Liver (tissue), 9 donors: ENCODE results near the gene MAGEB17. TPM values are rescaled to one million over a fixed set of nuclear protein-coding genes. Genes with fewer than 3 reads are reported as not detected.
"Not testable (repeated sequence)": the region's sequence is repeated elsewhere in the genome, so short reads cannot be mapped to it uniquely, and the experiment has no call there.

ENCODE experiments used
- DNase-seq: peaks from one replicate; pipeline ENCODE4 v3.0.0-alpha.2; 2017; ENCODE audit warnings: low spot score
- H3K27ac ChIP-seq, 2 donors: one replicate each; pipeline ENCODE4 v1.7.0; 2013; ENCODE audit warnings: inconsistent platforms in 2 of 2, low read length in 2 of 2, control low read depth in 1 of 2, low read depth in 1 of 2, mild to moderate bottlenecking in 1 of 2
- H3K27me3 ChIP-seq, 4 donors: one replicate each; pipeline versions ENCODE4 v1.6.1 to v1.7.0; 2013; ENCODE audit warnings: low read length in 3 of 4, inconsistent platforms in 1 of 4, mild to moderate bottlenecking in 1 of 4, moderate library complexity in 1 of 4; ENCODE audit not compliant: control insufficient read depth in 4 of 4, insufficient read depth in 4 of 4
- H3K36me3 ChIP-seq, 4 donors: one replicate each; pipeline versions ENCODE4 v1.6.1 to v1.7.0; 2013; ENCODE audit warnings: low read length in 3 of 4, mild to moderate bottlenecking in 3 of 4, low read depth in 1 of 4, moderate library complexity in 1 of 4; ENCODE audit not compliant: control insufficient read depth in 4 of 4, insufficient read depth in 3 of 4
- H3K4me1 ChIP-seq, 4 donors: one replicate each; pipeline versions ENCODE4 v1.6.1 to v1.7.0; 2013; ENCODE audit warnings: low read length in 3 of 4, mild to moderate bottlenecking in 3 of 4, moderate library complexity in 1 of 4; ENCODE audit not compliant: control insufficient read depth in 4 of 4, insufficient read depth in 4 of 4
- H3K4me3 ChIP-seq, 3 donors: one replicate each; pipeline versions ENCODE4 v1.6.1 to v1.7.0; 2013; ENCODE audit warnings: low read length in 3 of 3, control low read depth in 1 of 3, low read depth in 1 of 3, mild to moderate bottlenecking in 1 of 3
- H3K9ac ChIP-seq, 2 donors: one replicate each; pipeline ENCODE4 v1.7.0; 2013; ENCODE audit warnings: low read length in 2 of 2, mild to moderate bottlenecking in 2 of 2, moderate library complexity in 2 of 2, control low read depth in 1 of 2, low read depth in 1 of 2
- H3K9me3 ChIP-seq, 4 donors: one replicate each; pipeline versions ENCODE4 v1.6.1 to v1.7.0; 2013; ENCODE audit warnings: low read length in 3 of 4; ENCODE audit not compliant: control insufficient read depth in 4 of 4
- ATF3 ChIP-seq: IDR thresholded peaks from 2 replicates; pipeline ENCODE4 v1.6.1; 2016; ENCODE audit warnings: antibody characterized with exemption
- FOXA1 ChIP-seq: IDR thresholded peaks from 2 replicates; pipeline ENCODE4 v1.6.1; 2016; ENCODE audit warnings: antibody characterized with exemption
- GABPA ChIP-seq, 2 donors: IDR thresholded peaks in 1 of 2; conservative IDR thresholded peaks in 1 of 2; 2 replicates each; pipeline ENCODE4 v1.6.1; 2016; ENCODE audit warnings: antibody characterized with exemption in 2 of 2, mild to moderate bottlenecking in 1 of 2, moderate library complexity in 1 of 2
- HNF4G ChIP-seq: IDR thresholded peaks from 2 replicates; pipeline ENCODE4 v1.6.1; 2016; ENCODE audit warnings: antibody characterized with exemption
- JUND ChIP-seq, 2 donors: IDR thresholded peaks; 2 replicates each; pipeline ENCODE4 v1.6.1; 2016; ENCODE audit warnings: antibody characterized with exemption in 2 of 2
- NR2F2 ChIP-seq: IDR thresholded peaks from 2 replicates; pipeline ENCODE4 v1.6.1; 2016; ENCODE audit warnings: antibody characterized with exemption
- RAD21 ChIP-seq, 2 donors: IDR thresholded peaks; 2 replicates each; pipeline ENCODE4 v1.6.1; 2016; ENCODE audit warnings: antibody characterized with exemption in 2 of 2, mild to moderate bottlenecking in 2 of 2
- SP1 ChIP-seq: IDR thresholded peaks from 2 replicates; pipeline ENCODE4 v1.6.1; 2018; ENCODE audit warnings: antibody characterized with exemption, mild to moderate bottlenecking
- TAF1 ChIP-seq: conservative IDR thresholded peaks from 2 replicates; pipeline ENCODE4 v1.6.1; 2016; ENCODE audit warnings: antibody characterized with exemption, mild to moderate bottlenecking
- YY1 ChIP-seq: IDR thresholded peaks from 2 replicates; pipeline ENCODE4 v1.6.1; 2016; ENCODE audit warnings: antibody characterized with exemption, mild to moderate bottlenecking
- WGBS: extraction: QIAGEN DNeasy Blood & Tissue Kit; methylation state at CpG from one replicate; pipeline ENCODE4 v1.1.7; 2013; 5-methylcytosine and 5-hydroxymethylcytosine counted together
- polyA plus RNA-seq, 2 donors: library from polyadenylated mRNA; stranded (reverse) in 1 of 2; unstranded in 1 of 2; fragments of 200-250 nt in 1 of 2; fragments of >200 nt in 1 of 2; fragmentation: Nextera tagmentation in 1 of 2; extraction: Ambion mirVana in 1 of 2; gene quantifications; one replicate each; pipeline versions ENCODE4 v1.2.1 to v1.2.3, GENCODE V29; 2013 to 2015
- total RNA-seq, 2 donors: library from RNA; depleted of rRNA; stranded (reverse); fragments of >200 nt; gene quantifications; one replicate each; pipeline ENCODE4 v1.2.3, GENCODE V29; 2014
- TF ChIP-seq, protein P1 (sequence below): IDR thresholded peaks from 2 replicates; pipeline ENCODE4 v1.6.1; 2016; ENCODE audit warnings: antibody characterized with exemption, mild to moderate bottlenecking
- donor health status: healthy.
- donor health status: healthy.
- donor health status: healthy.
- donor health status: healthy.
- donor health status: healthy.

MAGEB17 gene
- total and polyA plus RNA-seq, 4 donors, result not detected

DNA sequence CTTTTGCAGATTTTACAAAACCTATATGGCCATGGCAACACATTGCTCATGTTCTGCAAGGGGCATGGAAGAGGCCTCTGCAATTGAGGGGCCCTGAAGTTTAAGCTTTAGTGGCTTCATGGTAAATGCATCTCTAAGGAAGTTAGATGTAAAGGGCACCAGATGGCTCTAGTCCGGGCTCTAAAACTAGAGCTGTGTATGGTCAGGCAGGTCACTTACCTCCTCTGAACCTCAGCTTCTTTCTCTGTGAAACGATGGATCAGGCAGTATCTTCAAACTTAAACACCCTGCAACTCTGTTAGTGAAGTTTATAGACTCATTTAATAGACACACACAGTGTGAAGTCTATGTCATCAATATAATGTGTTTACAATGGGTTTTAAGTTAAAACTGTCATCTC lies 10.0 kb downstream of the MAGEB17 start:
- Histone ChIP-seq H3K9me3 (no peaks in the 10 kb centered on the region), H3K27me3 (no peaks in the 10 kb centered on the region), H3K9ac (no peak overlapping the region), H3K27ac (no peak overlapping the region), H3K4me1 (no peaks in the 10 kb centered on the region), H3K4me3 (no peak overlapping the region), H3K36me3 (no peaks in the 10 kb centered on the region)
- DNase-seq, result no peak
- 54% methylated on average over 2 of the region's 2 CpGs for WGBS
- TF ChIP-seq SP1, result no peak
- no peak for TF ChIP-seq FOXA1
- TF ChIP-seq JUND (IDR thresholded peaks at IDR 0.05), result no peak
- no peak for TF ChIP-seq NR2F2
- TF ChIP-seq, protein P1, sequence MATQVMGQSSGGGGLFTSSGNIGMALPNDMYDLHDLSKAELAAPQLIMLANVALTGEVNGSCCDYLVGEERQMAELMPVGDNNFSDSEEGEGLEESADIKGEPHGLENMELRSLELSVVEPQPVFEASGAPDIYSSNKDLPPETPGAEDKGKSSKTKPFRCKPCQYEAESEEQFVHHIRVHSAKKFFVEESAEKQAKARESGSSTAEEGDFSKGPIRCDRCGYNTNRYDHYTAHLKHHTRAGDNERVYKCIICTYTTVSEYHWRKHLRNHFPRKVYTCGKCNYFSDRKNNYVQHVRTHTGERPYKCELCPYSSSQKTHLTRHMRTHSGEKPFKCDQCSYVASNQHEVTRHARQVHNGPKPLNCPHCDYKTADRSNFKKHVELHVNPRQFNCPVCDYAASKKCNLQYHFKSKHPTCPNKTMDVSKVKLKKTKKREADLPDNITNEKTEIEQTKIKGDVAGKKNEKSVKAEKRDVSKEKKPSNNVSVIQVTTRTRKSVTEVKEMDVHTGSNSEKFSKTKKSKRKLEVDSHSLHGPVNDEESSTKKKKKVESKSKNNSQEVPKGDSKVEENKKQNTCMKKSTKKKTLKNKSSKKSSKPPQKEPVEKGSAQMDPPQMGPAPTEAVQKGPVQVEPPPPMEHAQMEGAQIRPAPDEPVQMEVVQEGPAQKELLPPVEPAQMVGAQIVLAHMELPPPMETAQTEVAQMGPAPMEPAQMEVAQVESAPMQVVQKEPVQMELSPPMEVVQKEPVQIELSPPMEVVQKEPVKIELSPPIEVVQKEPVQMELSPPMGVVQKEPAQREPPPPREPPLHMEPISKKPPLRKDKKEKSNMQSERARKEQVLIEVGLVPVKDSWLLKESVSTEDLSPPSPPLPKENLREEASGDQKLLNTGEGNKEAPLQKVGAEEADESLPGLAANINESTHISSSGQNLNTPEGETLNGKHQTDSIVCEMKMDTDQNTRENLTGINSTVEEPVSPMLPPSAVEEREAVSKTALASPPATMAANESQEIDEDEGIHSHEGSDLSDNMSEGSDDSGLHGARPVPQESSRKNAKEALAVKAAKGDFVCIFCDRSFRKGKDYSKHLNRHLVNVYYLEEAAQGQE, result no peak
- no peak for TF ChIP-seq GABPA (IDR thresholded peaks at IDR 0.05 in 1 of 2, conservative IDR thresholded peaks at IDR 0.05 in 1 of 2)

- H3K4me1 ChIP-seq, H3K4me3 ChIP-seq, H3K27ac ChIP-seq, H3K9me3 ChIP-seq, H3K27me3 ChIP-seq, DNase-seq, H3K9ac ChIP-seq, H3K36me3 ChIP-seq: not testable (repeated sequence)
- 71% methylated on average over 10 of the region's 10 CpGs for WGBS
Measured at GRCh38 chrX:16183843-16184242, 16.6 kb downstream of the MAGEB17 start.

DNA sequence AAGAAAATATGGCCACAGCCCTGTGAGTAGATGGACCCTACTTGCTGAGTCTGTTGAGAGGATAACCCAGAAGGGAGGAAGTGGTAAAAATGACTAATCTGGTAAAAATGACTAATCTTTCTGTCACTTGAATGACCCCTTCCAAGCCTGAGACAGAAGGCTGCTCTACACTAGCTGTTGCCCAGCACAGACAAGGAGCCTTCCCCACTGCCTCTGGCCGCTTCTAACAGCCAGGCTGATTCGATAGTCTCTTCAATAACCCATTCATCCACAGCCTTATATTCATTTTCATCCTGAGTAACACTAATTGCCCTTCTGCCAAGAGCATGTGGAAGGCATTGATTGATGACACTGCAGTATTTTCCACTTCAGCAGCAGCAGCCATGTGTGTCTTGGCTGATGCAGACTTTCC lies 18.4 kb downstream of the MAGEB17 start:
- Histone ChIP-seq H3K27ac (no peak overlapping the region), H3K4me3 (no peak overlapping the region), H3K9ac (no peak overlapping the region), H3K9me3 (no peaks in the 10 kb centered on the region), H3K36me3 (no peaks in the 10 kb centered on the region), H3K27me3 (no peaks in the 10 kb centered on the region), H3K4me1 (peaks cover 0 to 4% (median 1%) of the 10 kb centered on the region in 4 donors)
- TF ChIP-seq YY1 (no peak), FOXA1 (no peak), TAF1 (no peak), HNF4G (no peak), GABPA (IDR thresholded peaks at IDR 0.05 in 1 of 2, conservative IDR thresholded peaks at IDR 0.05 in 1 of 2) (no peak), ATF3 (no peak), JUND (IDR thresholded peaks at IDR 0.05) (no peak), RAD21 (IDR thresholded peaks at IDR 0.05) (no peak)
- TF ChIP-seq, protein P1, result no peak
- no peak for DNase-seq
- 81% methylated on average over 2 of the region's 2 CpGs for WGBS
